GM06990 (cell line): Measurements from ENCODE around the gene DOK7.

Experiments used
- DNase-seq: peaks from one replicate; pipeline ENCODE4 v3.0.0-alpha.2; 2011; ENCODE audit not compliant: insufficient read length; ENCODE audit errors: extremely low read depth
- H3K27me3 ChIP-seq: replicated peaks from 2 replicates; pipeline ENCODE4 v1.6.0; 2011; ENCODE audit warnings: low read length; ENCODE audit not compliant: control insufficient read depth, insufficient read depth
- H3K36me3 ChIP-seq: 2 replicates; pipeline ENCODE4 v1.5.1; 2011; ENCODE audit warnings: low read length; ENCODE audit not compliant: control insufficient read depth, insufficient read depth
- H3K4me3 ChIP-seq: replicated peaks from 2 replicates; pipeline ENCODE4 v1.5.1; 2011; ENCODE audit warnings: low read depth, mild to moderate bottlenecking, control low read depth, low read length
- TF ChIP-seq, protein P1 (sequence below): IDR thresholded peaks from 2 replicates; pipeline ENCODE4 v1.5.1; 2011; ENCODE audit warnings: low read length, control low read depth, mild to moderate bottlenecking, inconsistent platforms; ENCODE audit not compliant: insufficient read depth, poor library complexity, severe bottlenecking

Gene DOK7

DNA sequence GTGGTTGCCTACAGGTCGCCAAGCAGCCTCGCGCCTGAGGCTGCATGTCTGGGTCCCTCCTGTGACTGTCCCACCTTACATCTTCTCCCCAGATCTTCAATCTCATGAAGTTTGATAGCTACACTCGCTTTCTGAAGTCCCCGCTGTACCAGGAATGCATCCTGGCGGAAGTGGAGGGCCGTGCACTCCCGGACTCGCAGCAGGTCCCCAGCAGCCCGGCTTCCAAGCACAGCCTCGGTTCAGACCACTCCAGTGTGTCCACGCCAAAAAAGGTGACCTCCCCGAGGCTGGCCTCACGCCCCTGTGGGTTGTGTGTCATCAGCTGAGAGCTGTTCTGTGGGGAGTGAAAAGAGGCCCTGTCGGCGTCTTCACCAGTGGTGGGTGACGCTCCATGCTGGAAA, 46.3 kb upstream of the DOK7 start:
- H3K36me3 ChIP-seq, result no peaks in the 10 kb centered on the region
- TF ChIP-seq, protein P1, sequence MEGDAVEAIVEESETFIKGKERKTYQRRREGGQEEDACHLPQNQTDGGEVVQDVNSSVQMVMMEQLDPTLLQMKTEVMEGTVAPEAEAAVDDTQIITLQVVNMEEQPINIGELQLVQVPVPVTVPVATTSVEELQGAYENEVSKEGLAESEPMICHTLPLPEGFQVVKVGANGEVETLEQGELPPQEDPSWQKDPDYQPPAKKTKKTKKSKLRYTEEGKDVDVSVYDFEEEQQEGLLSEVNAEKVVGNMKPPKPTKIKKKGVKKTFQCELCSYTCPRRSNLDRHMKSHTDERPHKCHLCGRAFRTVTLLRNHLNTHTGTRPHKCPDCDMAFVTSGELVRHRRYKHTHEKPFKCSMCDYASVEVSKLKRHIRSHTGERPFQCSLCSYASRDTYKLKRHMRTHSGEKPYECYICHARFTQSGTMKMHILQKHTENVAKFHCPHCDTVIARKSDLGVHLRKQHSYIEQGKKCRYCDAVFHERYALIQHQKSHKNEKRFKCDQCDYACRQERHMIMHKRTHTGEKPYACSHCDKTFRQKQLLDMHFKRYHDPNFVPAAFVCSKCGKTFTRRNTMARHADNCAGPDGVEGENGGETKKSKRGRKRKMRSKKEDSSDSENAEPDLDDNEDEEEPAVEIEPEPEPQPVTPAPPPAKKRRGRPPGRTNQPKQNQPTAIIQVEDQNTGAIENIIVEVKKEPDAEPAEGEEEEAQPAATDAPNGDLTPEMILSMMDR, result no peak
- H3K4me3 ChIP-seq, result no peak overlapping the region
- no peaks in the 10 kb centered on the region; the same call in 1 of the 2 replicates for H3K27me3 ChIP-seq
- no peak for DNase-seq

- H3K27me3 ChIP-seq, result no peaks in the 10 kb centered on the region; the same call in 1 of the 2 replicates
- TF ChIP-seq, protein P1, result no peak
- no peak overlapping the region for H3K4me3 ChIP-seq
- no peak for DNase-seq
- no peaks in the 10 kb centered on the region for H3K36me3 ChIP-seq
Measured at GRCh38 chr4:3417448-3417847, 45.7 kb upstream of the DOK7 start.

GRCh38 chr4:3418029-3418762, 44.9 kb upstream of the DOK7 start:
- no peak overlapping the region for H3K4me3 ChIP-seq
- no peak for DNase-seq
- no peaks in the 10 kb centered on the region for H3K36me3 ChIP-seq
- TF ChIP-seq, protein P1, result no peak
- no peaks in the 10 kb centered on the region; the same call in 1 of the 2 replicates for H3K27me3 ChIP-seq

DNA sequence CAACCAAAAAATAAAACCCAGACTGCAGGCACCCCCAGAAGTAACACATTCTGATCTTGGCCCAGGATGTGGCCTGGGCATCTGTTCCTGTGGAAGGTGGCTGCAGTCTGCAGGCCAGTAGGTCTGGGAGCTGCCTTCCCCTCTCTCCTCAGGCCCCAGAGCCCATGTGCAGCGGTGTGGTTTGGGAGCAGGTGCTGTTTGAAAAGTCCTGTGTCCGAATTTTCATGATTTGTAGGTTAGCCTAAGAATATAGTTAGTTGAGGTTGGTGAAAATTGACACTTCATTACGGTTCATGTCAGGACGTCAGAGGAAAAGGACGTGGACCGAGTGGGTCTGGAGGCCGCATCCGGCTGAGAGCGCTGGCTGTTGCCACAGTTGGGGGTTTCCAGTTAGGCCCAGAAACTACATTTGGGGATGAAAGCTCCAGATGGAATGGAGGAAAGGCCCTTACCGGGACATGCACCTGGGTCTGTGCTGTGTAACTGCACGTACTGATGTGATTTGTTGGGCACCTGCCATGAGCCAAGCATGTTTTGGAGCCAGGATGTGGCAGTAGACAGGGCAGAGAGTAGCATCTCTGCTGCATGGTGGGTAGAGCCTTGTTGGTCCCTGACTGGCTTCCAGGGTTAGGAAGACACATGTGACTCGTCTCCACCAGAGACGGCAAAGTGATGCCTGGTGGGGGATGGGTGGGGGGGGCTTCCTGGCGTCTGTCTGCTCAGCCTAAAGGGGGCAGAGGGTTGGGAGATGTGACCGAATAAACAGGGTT, 43.1 kb upstream of the DOK7 start:
- Histone ChIP-seq H3K4me3 (no peak overlapping the region), H3K27me3 (no peaks in the 10 kb centered on the region; the same call in 1 of the 2 replicates), H3K36me3 (no peaks in the 10 kb centered on the region)
- TF ChIP-seq, protein P1, result no peak
- no peak for DNase-seq

DNA sequence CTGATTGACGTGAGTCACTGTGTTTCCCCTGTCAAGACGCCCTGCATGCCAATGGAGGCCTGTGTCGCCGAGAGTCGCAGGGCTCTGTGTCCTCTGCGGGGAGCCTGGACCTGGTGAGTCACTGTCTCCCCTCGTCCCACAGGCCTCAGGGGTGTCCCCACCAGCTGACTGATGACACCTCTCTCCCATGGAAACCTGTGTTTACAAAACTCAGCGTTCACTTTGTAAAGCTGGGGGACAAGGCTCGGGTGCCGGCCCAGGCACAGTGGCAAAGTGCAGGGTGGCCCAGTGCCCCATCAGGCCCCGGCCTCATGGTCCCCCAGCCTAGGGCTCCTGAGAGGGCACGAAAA, 42.5 kb upstream of the DOK7 start:
- Histone ChIP-seq H3K4me3 (no peak overlapping the region), H3K36me3 (no peaks in the 10 kb centered on the region), H3K27me3 (no peaks in the 10 kb centered on the region; the same call in 1 of the 2 replicates)
- no peak for DNase-seq
- TF ChIP-seq, protein P1, result no peak
